ENCODE results near the gene GDPD5. TPM values are rescaled to one million over a fixed set of nuclear protein-coding genes. Genes with fewer than 3 reads are reported as not detected.

GDPD5 gene
- total RNA-seq, 3 donors from 2014 or later = 5.4 to 10.9 (median 9.8) TPM

GRCh38 chr11:75562836-75563484 lies 37.2 kb upstream of the GDPD5 start:
- Mint-ChIP-seq H3K9me3 (no peaks in the 10 kb centered on the region), H3K4me3 (peak overlapping the region; percentile 91), H3K36me3 (ENCODE audit: insufficient read depth) (peaks cover 2% of the 10 kb centered on the region), H3K4me1 (ENCODE audit: low read depth) (peaks cover 35% of the 10 kb centered on the region), H3K27me3 (ENCODE audit: low read depth) (no peaks in the 10 kb centered on the region)
- DNase-seq (no peak), ATAC-seq (no peak)

- Mint-ChIP-seq H3K4me3 (peak within 1 kb of the TSS; percentile 91), H3K36me3 (ENCODE audit: insufficient read depth) (peaks cover 2% of the 10 kb centered on the region), H3K27me3 (ENCODE audit: low read depth) (no peaks in the 10 kb centered on the region), H3K9me3 (no peaks in the 10 kb centered on the region), H3K4me1 (ENCODE audit: low read depth) (peaks cover 35% of the 10 kb centered on the region)
- ATAC-seq = peak; percentile 87 to 90
- peak; percentile 40 for DNase-seq
Observed at GRCh38 chr11:75562048-75562835, 36.5 kb upstream of the GDPD5 start, which contains the start of gene SERPINH1. Gene SERPINH1 (plus strand): TSS chr11:75562253. CDS start chr11:75566350, 4,097 bp downstream.

- DNase-seq (no peak), ATAC-seq (peak in 1 of 2 donors; percentile 3)
- H3K27me3 Mint-ChIP-seq (ENCODE audit: low read depth) = no peaks in the 10 kb centered on the region
- H3K36me3 Mint-ChIP-seq (ENCODE audit: insufficient read depth) = peaks cover 2% of the 10 kb centered on the region
- H3K4me3 Mint-ChIP-seq = peak overlapping the region; percentile 91
- H3K4me1 Mint-ChIP-seq (ENCODE audit: low read depth) = peaks cover 35% of the 10 kb centered on the region
- H3K9me3 Mint-ChIP-seq = no peaks in the 10 kb centered on the region
Observed at GRCh38 chr11:75561426-75562047, 35.8 kb upstream of the GDPD5 start.

GRCh38 chr11:75560644-75561043 lies 34.9 kb upstream of the GDPD5 start:
- no peaks in the 10 kb centered on the region for H3K9me3 Mint-ChIP-seq
- no peaks in the 10 kb centered on the region for H3K27me3 Mint-ChIP-seq (ENCODE audit: low read depth)
- no peak for DNase-seq
- peaks cover 30% of the 10 kb centered on the region for H3K4me1 Mint-ChIP-seq (ENCODE audit: low read depth)
- no peak for ATAC-seq
- H3K36me3 Mint-ChIP-seq (ENCODE audit: insufficient read depth) = no peaks in the 10 kb centered on the region
- peak overlapping the region; percentile 91 for H3K4me3 Mint-ChIP-seq

- Mint-ChIP-seq H3K36me3 (ENCODE audit: insufficient read depth) (no peaks in the 10 kb centered on the region), H3K9me3 (no peaks in the 10 kb centered on the region), H3K4me1 (ENCODE audit: low read depth) (peaks cover 23% of the 10 kb centered on the region), H3K4me3 (no peak overlapping the region), H3K27me3 (ENCODE audit: low read depth) (no peaks in the 10 kb centered on the region)
- no peak for DNase-seq
- no peak for ATAC-seq
Observed at GRCh38 chr11:75558939-75559843, 33.5 kb upstream of the GDPD5 start.

- H3K4me3 Mint-ChIP-seq = no peak overlapping the region
- DNase-seq (no peak), ATAC-seq (no peak)
- H3K4me1 Mint-ChIP-seq (ENCODE audit: low read depth) = peaks cover 13% of the 10 kb centered on the region
- H3K27me3 Mint-ChIP-seq (ENCODE audit: low read depth) = no peaks in the 10 kb centered on the region
- H3K9me3 Mint-ChIP-seq = no peaks in the 10 kb centered on the region
- no peaks in the 10 kb centered on the region for H3K36me3 Mint-ChIP-seq (ENCODE audit: insufficient read depth)
Observed at GRCh38 chr11:75557666-75558494, 32.1 kb upstream of the GDPD5 start.

GRCh38 chr11:75556275-75556674 lies 30.5 kb upstream of the GDPD5 start:
- Mint-ChIP-seq H3K4me1 (ENCODE audit: low read depth) (peaks cover 5% of the 10 kb centered on the region), H3K4me3 (no peak overlapping the region), H3K27me3 (ENCODE audit: low read depth) (no peaks in the 10 kb centered on the region), H3K9me3 (no peaks in the 10 kb centered on the region), H3K36me3 (ENCODE audit: insufficient read depth) (no peaks in the 10 kb centered on the region)
- ATAC-seq (no peak), DNase-seq (no peak)

GRCh38 chr11:75555079-75555811 lies 29.5 kb upstream of the GDPD5 start:
- no peaks in the 10 kb centered on the region for H3K4me1 Mint-ChIP-seq (ENCODE audit: low read depth)
- DNase-seq (no peak), ATAC-seq (no peak)
- H3K9me3 Mint-ChIP-seq = no peaks in the 10 kb centered on the region
- no peaks in the 10 kb centered on the region for H3K36me3 Mint-ChIP-seq (ENCODE audit: insufficient read depth)
- no peaks in the 10 kb centered on the region for H3K27me3 Mint-ChIP-seq (ENCODE audit: low read depth)
- no peak overlapping the region for H3K4me3 Mint-ChIP-seq

GRCh38 chr11:75554258-75555022 lies 28.7 kb upstream of the GDPD5 start:
- DNase-seq = no peak
- no peak for ATAC-seq
- Mint-ChIP-seq H3K36me3 (ENCODE audit: insufficient read depth) (no peaks in the 10 kb centered on the region), H3K27me3 (ENCODE audit: low read depth) (no peaks in the 10 kb centered on the region), H3K4me1 (ENCODE audit: low read depth) (peaks cover under 1% of the 10 kb centered on the region), H3K9me3 (no peaks in the 10 kb centered on the region), H3K4me3 (no peak overlapping the region)

GRCh38 chr11:75553889-75554257 lies 28.1 kb upstream of the GDPD5 start:
- Mint-ChIP-seq H3K36me3 (ENCODE audit: insufficient read depth) (no peaks in the 10 kb centered on the region), H3K4me1 (ENCODE audit: low read depth) (peaks cover 4% of the 10 kb centered on the region), H3K27me3 (ENCODE audit: low read depth) (no peaks in the 10 kb centered on the region), H3K9me3 (no peaks in the 10 kb centered on the region), H3K4me3 (no peak overlapping the region)
- ATAC-seq = no peak
- DNase-seq = no peak

- no peaks in the 10 kb centered on the region for H3K9me3 Mint-ChIP-seq
- H3K27me3 Mint-ChIP-seq (ENCODE audit: low read depth) = no peaks in the 10 kb centered on the region
- no peak overlapping the region for H3K4me3 Mint-ChIP-seq
- H3K36me3 Mint-ChIP-seq (ENCODE audit: insufficient read depth) = no peaks in the 10 kb centered on the region
- DNase-seq (no peak), ATAC-seq (no peak)
- H3K4me1 Mint-ChIP-seq (ENCODE audit: low read depth) = peaks cover 4% of the 10 kb centered on the region
Observed at GRCh38 chr11:75553182-75553581, 27.4 kb upstream of the GDPD5 start.

GRCh38 chr11:75549370-75549958 lies 23.7 kb upstream of the GDPD5 start:
- ATAC-seq (peak in 1 of 2 donors; percentile 72), DNase-seq (no peak)

More at GRCh38 chr11:75549370-75549958, 23.7 kb upstream of the GDPD5 start:
- no peaks in the 10 kb centered on the region for H3K9me3 Mint-ChIP-seq
- H3K27me3 Mint-ChIP-seq (ENCODE audit: low read depth) = peaks cover 2% of the 10 kb centered on the region
- H3K4me1 Mint-ChIP-seq (ENCODE audit: low read depth) = peaks cover 4% of the 10 kb centered on the region
- no peak overlapping the region for H3K4me3 Mint-ChIP-seq
- H3K36me3 Mint-ChIP-seq (ENCODE audit: insufficient read depth) = no peaks in the 10 kb centered on the region
